Small intestine (tissue), 7 donors: ENCODE measurements around the gene TOX2. TPM values are rescaled to one million over a fixed set of nuclear protein-coding genes. Genes with fewer than 3 reads are reported as not detected.

ENCODE experiments used
- DNase-seq, 2 donors: peaks; one replicate each; pipeline versions ENCODE4 v3.0.0 to v3.0.0-alpha.2; 2013
- FAIRE-seq: peaks from 2 replicates; lab custom pipeline; 2012; peaks lifted over from hg19 to GRCh38; lab: Jason Lieb, UNC
- H3K27ac ChIP-seq, 3 donors: one replicate each; pipeline ENCODE4 v1.5.1; 2013; ENCODE audit warnings: low read length in 2 of 3, mild to moderate bottlenecking in 2 of 3, control low read depth in 1 of 3, inconsistent platforms in 1 of 3, low read depth in 1 of 3, moderate library complexity in 1 of 3
- H3K27me3 ChIP-seq, 3 donors: one replicate each; pipeline ENCODE4 v1.6.1; 2013; ENCODE audit warnings: low read length in 3 of 3, inconsistent platforms in 1 of 3; ENCODE audit not compliant: control insufficient read depth in 3 of 3, insufficient read depth in 3 of 3
- H3K36me3 ChIP-seq, 3 donors: one replicate each; pipeline ENCODE4 v1.6.1; 2013; ENCODE audit warnings: low read length in 3 of 3, inconsistent platforms in 1 of 3, low read depth in 1 of 3, mild to moderate bottlenecking in 1 of 3, moderate library complexity in 1 of 3; ENCODE audit not compliant: control insufficient read depth in 3 of 3, insufficient read depth in 2 of 3
- H3K4me1 ChIP-seq, 3 donors: one replicate each; pipeline ENCODE4 v1.6.1; 2013; ENCODE audit warnings: low read length in 2 of 3, inconsistent platforms in 1 of 3, low read depth in 1 of 3, mild to moderate bottlenecking in 1 of 3, moderate library complexity in 1 of 3; ENCODE audit not compliant: control insufficient read depth in 3 of 3, insufficient read depth in 2 of 3
- H3K4me3 ChIP-seq, 3 donors: one replicate each; pipeline ENCODE4 v1.5.1; 2013; ENCODE audit warnings: low read length in 3 of 3, control low read depth in 1 of 3, inconsistent platforms in 1 of 3, low read depth in 1 of 3, mild to moderate bottlenecking in 1 of 3, moderate library complexity in 1 of 3
- H3K9me3 ChIP-seq, 2 donors: one replicate each; pipeline ENCODE4 v1.6.1; 2013; ENCODE audit warnings: low read depth in 1 of 2, low read length in 1 of 2; ENCODE audit not compliant: control insufficient read depth in 2 of 2, insufficient read depth in 1 of 2
- WGBS, 3 donors: extraction: QIAGEN DNeasy Blood & Tissue Kit; methylation state at CpG; one replicate each; pipeline ENCODE4 v1.1.7; 2013; 5-methylcytosine and 5-hydroxymethylcytosine counted together
- polyA plus RNA-seq, 4 donors: library from polyadenylated mRNA; stranded (reverse) in 3 of 4; unstranded in 1 of 4; fragments of 200-250 nt in 3 of 4; fragments of 120-200 nt in 1 of 4; gene quantifications; one replicate each; pipeline versions ENCODE4 v1.2.1 to v1.2.3, GENCODE V29; 2013
- donor health status: healthy with polysubstance abuse.
- donor health status: control.
- donor health status: control.
- donor health status: Bipolar disorder and iron deficiency.
- donor health status: healthy.

The TOX2 gene
- polyA plus RNA-seq, 4 donors, result 1.7 to 10.6 (median 3.0) TPM; not detected in 1

DNA sequence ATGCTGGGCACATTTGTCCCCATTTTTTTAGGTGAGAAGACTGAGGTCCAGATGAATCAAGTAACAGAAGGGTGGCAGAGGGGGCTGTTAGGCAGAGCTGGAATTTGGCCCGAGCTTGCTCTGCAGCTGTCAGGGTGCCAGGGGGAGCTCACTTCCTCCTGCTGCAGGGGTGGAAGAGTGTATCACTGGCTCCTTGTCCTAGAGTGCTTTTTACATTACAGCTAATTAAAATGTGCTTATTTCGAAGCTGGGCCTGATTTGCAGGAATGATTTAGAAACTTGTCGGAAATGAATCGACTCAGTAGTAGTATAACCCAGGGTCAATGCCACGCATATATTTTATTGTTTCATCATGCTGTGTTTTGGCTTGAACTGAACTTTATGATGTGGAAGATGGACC is 11.1 kb downstream of the TOX2 start:
- 10 to 37% (median 21%) methylated on average over 5 of the region's 5 CpGs for WGBS, 3 donors
- FAIRE-seq (no peak), DNase-seq (no peak)
- Histone ChIP-seq H3K27ac (no peak overlapping the region), H3K36me3 (no peaks in the 10 kb centered on the region), H3K27me3 (no peaks in the 10 kb centered on the region), H3K9me3 (no peaks in the 10 kb centered on the region), H3K4me3 (no peak overlapping the region), H3K4me1 (no peaks in the 10 kb centered on the region)

DNA sequence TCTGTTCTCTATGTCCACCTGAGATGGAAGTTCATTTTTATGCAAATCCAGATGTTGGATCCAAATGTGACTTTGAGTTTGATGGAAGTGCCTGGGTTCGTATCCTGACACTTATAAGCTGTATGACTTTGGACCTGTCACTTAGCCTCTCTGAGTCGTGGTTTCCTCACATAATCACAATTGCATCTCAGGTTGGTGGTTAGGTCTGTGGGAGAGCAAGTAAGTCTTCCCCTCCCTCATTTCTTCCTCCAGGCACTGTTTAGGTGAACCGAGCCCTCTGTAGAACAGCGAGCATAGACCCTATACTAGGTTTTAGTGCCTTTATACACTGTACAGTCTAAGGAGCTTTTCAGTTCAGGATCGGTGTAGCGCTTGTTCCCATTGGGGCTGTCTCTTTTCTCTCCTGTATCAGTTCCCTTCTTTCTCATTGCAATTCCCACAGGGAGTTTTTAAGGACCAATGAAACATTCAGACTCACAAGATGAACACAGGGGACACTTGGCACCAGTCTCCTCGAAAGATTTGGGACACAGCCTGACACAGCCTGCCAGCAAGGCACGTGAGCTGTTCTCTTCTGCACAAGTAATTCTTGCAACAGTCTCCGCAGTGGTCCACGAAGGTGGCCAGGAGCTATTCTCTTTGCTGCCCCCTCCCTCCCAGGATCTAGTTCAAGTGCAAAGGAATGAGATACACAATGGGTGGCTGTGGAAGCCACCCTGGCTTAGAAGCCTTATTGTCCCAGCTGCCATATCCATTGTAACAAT is 11.8 kb downstream of the TOX2 start:
- Histone ChIP-seq H3K4me3 (no peak overlapping the region), H3K36me3 (no peaks in the 10 kb centered on the region), H3K9me3 (no peaks in the 10 kb centered on the region), H3K27ac (no peak overlapping the region), H3K27me3 (no peaks in the 10 kb centered on the region), H3K4me1 (no peaks in the 10 kb centered on the region)
- WGBS, 3 donors, result 68 to 80% (median 73%) methylated on average over 10 of the region's 10 CpGs
- DNase-seq (no peak), FAIRE-seq (no peak)

DNA sequence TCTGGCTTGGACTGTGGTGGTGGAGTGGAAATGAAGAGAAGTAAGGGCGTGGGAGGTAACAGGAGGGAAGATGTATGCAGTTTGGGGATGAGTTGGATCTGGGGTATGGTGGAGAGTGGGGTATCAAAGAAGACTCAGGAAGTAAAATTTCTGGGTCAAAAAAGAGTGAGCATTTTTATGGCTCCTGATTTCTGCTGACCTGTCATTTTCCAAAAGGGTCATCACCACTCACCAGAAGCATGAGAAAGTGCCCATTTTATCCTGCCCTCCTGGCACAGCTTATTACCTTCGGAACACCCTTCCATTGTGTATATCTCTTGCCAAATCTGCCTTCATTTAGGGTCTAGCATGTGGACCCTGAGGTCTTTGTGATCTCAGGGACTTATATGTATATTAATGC is 17.3 kb downstream of the TOX2 start:
- no peak overlapping the region for H3K4me3 ChIP-seq
- whole genome bisulfite sequencing, 3 donors, result 83 to 94% (median 92%) methylated on average over 2 of the region's 2 CpGs
- H3K27ac ChIP-seq, result no peak overlapping the region
- H3K9me3 ChIP-seq, result no peaks in the 10 kb centered on the region
- FAIRE-seq (no peak), DNase-seq (no peak)
- no peaks in the 10 kb centered on the region for H3K36me3 ChIP-seq
- H3K4me1 ChIP-seq, result no peaks in the 10 kb centered on the region
- no peaks in the 10 kb centered on the region for H3K27me3 ChIP-seq

- WGBS, 3 donors, result 92 to 98% (median 95%) methylated on average over 3 of the region's 3 CpGs
- H3K4me1 ChIP-seq, result no peaks in the 10 kb centered on the region
- no peaks in the 10 kb centered on the region for H3K36me3 ChIP-seq
- H3K27ac ChIP-seq, result no peak overlapping the region
- DNase-seq (no peak), FAIRE-seq (no peak)
- H3K9me3 ChIP-seq, result no peaks in the 10 kb centered on the region
- H3K4me3 ChIP-seq, result no peak overlapping the region
- no peaks in the 10 kb centered on the region for H3K27me3 ChIP-seq
These were observed 20.2 kb downstream of the TOX2 start for GRCh38 chr20:43934833-43935232.

DNA sequence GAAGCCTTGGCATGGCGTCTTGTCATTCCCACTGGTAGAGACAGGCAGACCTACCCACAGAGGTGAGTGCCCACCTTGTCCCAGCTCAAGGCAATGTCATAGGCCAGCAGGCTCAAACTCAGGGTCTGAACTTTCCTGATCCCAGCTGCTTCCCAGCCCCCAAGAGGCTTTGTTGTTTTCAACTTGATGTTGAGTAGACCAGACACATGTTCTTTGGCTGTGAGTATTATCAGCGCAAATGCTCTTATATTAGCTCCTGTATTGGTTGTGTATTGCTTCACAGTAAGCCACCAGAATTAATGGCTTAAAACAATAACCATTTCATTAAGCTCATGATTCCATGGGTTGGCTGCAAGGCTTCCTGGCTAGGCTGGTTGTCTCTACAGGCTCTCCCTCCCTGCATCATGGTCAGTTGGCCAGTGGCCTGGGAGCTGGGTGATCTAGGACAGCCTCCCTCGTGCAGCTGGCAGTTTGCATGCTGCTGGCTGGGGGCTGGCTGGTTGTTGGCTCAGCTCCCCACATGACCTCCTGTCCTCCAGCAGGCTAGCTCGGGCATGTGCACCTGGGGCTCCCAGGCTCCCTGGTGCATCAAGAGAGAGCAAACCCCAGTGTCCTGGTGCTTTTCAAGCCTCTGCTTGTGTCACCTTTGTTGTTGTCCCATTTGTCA is 21.6 kb downstream of the TOX2 start:
- Histone ChIP-seq H3K4me1 (no peaks in the 10 kb centered on the region), H3K27me3 (peaks cover 0 to 4% (median 0%) of the 10 kb centered on the region in 3 donors), H3K9me3 (no peaks in the 10 kb centered on the region), H3K4me3 (no peak overlapping the region), H3K36me3 (no peaks in the 10 kb centered on the region), H3K27ac (no peak overlapping the region)
- 80 to 87% (median 82%) methylated on average over 4 of the region's 4 CpGs for WGBS, 3 donors
- no peak for DNase-seq
- no peak for FAIRE-seq

DNA sequence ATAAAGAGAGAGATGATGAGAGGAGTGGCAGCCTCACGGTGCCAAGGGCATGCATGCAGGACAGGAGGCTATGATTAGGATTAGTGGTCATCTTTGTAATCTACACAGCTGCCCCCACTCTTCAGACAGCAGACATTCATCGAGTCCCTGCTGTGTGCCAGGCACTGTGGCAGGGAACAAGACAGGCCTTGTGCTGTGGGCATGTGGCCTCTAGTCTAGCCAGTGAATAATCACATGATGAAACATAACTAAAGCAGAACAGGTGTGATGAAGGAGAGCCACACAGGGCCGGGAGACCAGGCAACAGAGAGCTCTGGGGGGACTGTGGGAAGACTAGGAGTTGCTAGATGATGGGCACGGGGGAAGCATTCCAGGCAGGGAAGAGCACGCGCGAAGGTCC is 22.2 kb downstream of the TOX2 start:
- no peaks in the 10 kb centered on the region for H3K9me3 ChIP-seq
- H3K27me3 ChIP-seq, result peaks cover 0 to 4% (median 0%) of the 10 kb centered on the region in 3 donors
- no peak for DNase-seq
- FAIRE-seq, result no peak
- no peaks in the 10 kb centered on the region for H3K36me3 ChIP-seq
- no peak overlapping the region for H3K27ac ChIP-seq
- no peak overlapping the region for H3K4me3 ChIP-seq
- 83 to 92% (median 90%) methylated on average over 7 of the region's 7 CpGs for whole genome bisulfite sequencing, 3 donors
- no peaks in the 10 kb centered on the region for H3K4me1 ChIP-seq

GRCh38 chr20:43937591-43937990 is 22.9 kb downstream of the TOX2 start:
- DNase-seq (no peak), FAIRE-seq (no peak)
- WGBS, 3 donors, result 77 to 91% (median 89%) methylated on average over 7 of the region's 7 CpGs
- H3K27me3 ChIP-seq, result peaks cover 0 to 4% (median 0%) of the 10 kb centered on the region in 3 donors
- no peak overlapping the region for H3K4me3 ChIP-seq
- H3K27ac ChIP-seq, result no peak overlapping the region
- H3K36me3 ChIP-seq, result no peaks in the 10 kb centered on the region
- peaks cover 0 to 3% (median 0%) of the 10 kb centered on the region in 3 donors for H3K4me1 ChIP-seq
- H3K9me3 ChIP-seq, result no peaks in the 10 kb centered on the region

- no peaks in the 10 kb centered on the region for H3K9me3 ChIP-seq
- H3K36me3 ChIP-seq, result no peaks in the 10 kb centered on the region
- no peak for DNase-seq
- H3K4me1 ChIP-seq, result peaks cover 0 to 7% (median 0%) of the 10 kb centered on the region in 3 donors
- peaks cover 0 to 4% (median 0%) of the 10 kb centered on the region in 3 donors for H3K27me3 ChIP-seq
- no peak overlapping the region for H3K4me3 ChIP-seq
- FAIRE-seq, result no peak
- no peak overlapping the region for H3K27ac ChIP-seq
- WGBS, 3 donors, result 87 to 89% (median 88%) methylated on average over 12 of the region's 12 CpGs
These were observed 23.5 kb downstream of the TOX2 start for GRCh38 chr20:43938017-43938655.
